K562 (cell line): ENCODE data around the gene EPC2. TPM values are rescaled to one million over a fixed set of nuclear protein-coding genes. Genes with fewer than 3 reads are reported as not detected.
A peak's percentile ranks its signal among the peaks of the same experiment; 100 is the strongest.

ENCODE experiments used
- ATAC-seq: fragments of 200-7000 bp; cut with Tn5 transposase; 3 replicates; pipeline ENCODE4 v1.9.1; 2020; ENCODE audit warnings: moderate library complexity
- BruUV-seq: library from RNA; stranded (reverse); fragments of 400-500 nt; replicated peaks from 2 replicates; lab custom pipeline; 2021; lab: Mats Ljungman, UMichigan
- CTCF ChIA-PET: fragments of 300-600 bp; formaldehyde crosslinking; extraction: SDS; loops from one replicate; lab custom pipeline; 2021; ENCODE audit warnings: low intra/inter-chr PET ratio; lab: Yijun Ruan, JAX
- POLR2A ChIA-PET: fragments of 300-600, 350-650 bp; sonication (Branson Sonifier 250); formaldehyde crosslinking; extraction: SDS; loops from one replicate; lab custom pipeline; 2021; ENCODE audit warnings: antibody characterized with exemption, inconsistent platforms; lab: Yijun Ruan, JAX
- DNase-seq, 4 experiments: peaks; one replicate each; pipeline versions ENCODE4 v3.0.0 to v3.0.0-alpha.2; 2011 to 2018; ENCODE audit warnings: low spot score in 3 of 4, mixed read lengths in 3 of 4; ENCODE audit errors: extremely low read depth in 1 of 4
- FAIRE-seq: peaks from 2 replicates; lab custom pipeline; 2011; peaks lifted over from hg19 to GRCh38; lab: Jason Lieb, UNC
- H2AFZ ChIP-seq: 2 replicates; pipeline ENCODE4 v1.6.0; 2011; ENCODE audit warnings: low read depth, low read length, control low read depth, inconsistent platforms
- H3K27ac ChIP-seq: fragments of 200-600 bp; 3 replicates; pipeline ENCODE4 v1.8.0; 2011; ENCODE audit warnings: low read depth, mild to moderate bottlenecking, control low read depth, inconsistent platforms, low read length, moderate library complexity, mixed read lengths; ENCODE audit errors: extremely low read depth
- H3K27me3 ChIP-seq, 2 experiments: fragments of 300-600 bp in 1 of 2; 2 replicates in 1 of 2; 3 replicates in 1 of 2; pipeline versions ENCODE4 v1.6.0 to v1.8.0; 2011; ENCODE audit warnings: inconsistent platforms in 2 of 2, low read length in 2 of 2, mild to moderate bottlenecking in 1 of 2, mixed read lengths in 1 of 2, moderate library complexity in 1 of 2; ENCODE audit not compliant: control insufficient read depth in 2 of 2, insufficient read depth in 2 of 2
- H3K36me3 ChIP-seq: fragments of 300-600 bp; 3 replicates; pipeline ENCODE4 v1.8.0; 2011; ENCODE audit warnings: mild to moderate bottlenecking, low read length, inconsistent platforms; ENCODE audit not compliant: control insufficient read depth, insufficient read depth
- H3K4me1 ChIP-seq, 2 experiments: fragments of 200-600 bp in 1 of 2; replicated peaks in 1 of 2; 2 replicates in 1 of 2; 3 replicates in 1 of 2; pipeline versions ENCODE4 v1.5.1 to v1.8.0; 2011; ENCODE audit warnings: inconsistent platforms in 2 of 2, low read length in 2 of 2, mild to moderate bottlenecking in 1 of 2, mixed read lengths in 1 of 2, moderate library complexity in 1 of 2; ENCODE audit not compliant: control insufficient read depth in 2 of 2, insufficient read depth in 2 of 2
- H3K4me2 ChIP-seq: 2 replicates; pipeline ENCODE4 v1.6.1; 2011; ENCODE audit warnings: low read length, control low read depth, inconsistent platforms, mixed read lengths; ENCODE audit not compliant: insufficient read depth
- H3K4me3 ChIP-seq: fragments of 200-600 bp; sonication (generic), shearing (Covaris generic); 2 replicates; pipeline ENCODE4 v1.5.1; 2016; ENCODE audit warnings: control low read depth, inconsistent platforms
- H3K79me2 ChIP-seq: fragments of 200-600 bp; 3 replicates; pipeline ENCODE4 v1.8.0; 2011; ENCODE audit warnings: low read length, inconsistent platforms; ENCODE audit not compliant: control insufficient read depth, insufficient read depth
- H3K9ac ChIP-seq, 2 experiments: 2 replicates each; pipeline versions ENCODE4 v1.6.0 to v1.6.1; 2011; ENCODE audit warnings: low read depth in 2 of 2, low read length in 2 of 2, control low read depth in 1 of 2, inconsistent platforms in 1 of 2, mild to moderate bottlenecking in 1 of 2, mixed read lengths in 1 of 2; ENCODE audit not compliant: insufficient read depth in 1 of 2
- H3K9me1 ChIP-seq: one replicate; pipeline ENCODE4 v1.6.0; 2011; ENCODE audit warnings: inconsistent platforms, mild to moderate bottlenecking, low read length, moderate library complexity; ENCODE audit not compliant: control insufficient read depth, insufficient read depth
- H3K9me3 ChIP-seq: replicated peaks from 2 replicates; pipeline ENCODE4 v1.5.1; 2011; ENCODE audit warnings: low read depth, low read length, inconsistent platforms; ENCODE audit not compliant: control insufficient read depth, insufficient read depth
- H4K20me1 ChIP-seq: replicated peaks from 2 replicates; pipeline ENCODE4 v1.6.1; 2011; ENCODE audit warnings: low read length, inconsistent platforms, mixed read lengths; ENCODE audit not compliant: control insufficient read depth, insufficient read depth
- EP300 ChIP-seq: IDR thresholded peaks from 2 replicates; pipeline ENCODE4 v1.6.1; 2012; ENCODE audit warnings: low read length, improper control_type of control experiment
- HDAC8 ChIP-seq: fragments of 450-650 bp; IDR thresholded peaks from 2 replicates; pipeline ENCODE4 v1.6.1; 2016; ENCODE audit warnings: mild to moderate bottlenecking, missing genetic modification characterization, moderate library complexity, missing compliant biosample characterization
- HNRNPK ChIP-seq: fragments of 200-400 bp; formaldehyde crosslinking; IDR thresholded peaks from one replicate; pipeline ENCODE4 v1.6.1; 2018; ENCODE audit warnings: mild to moderate bottlenecking, low read depth, low read length; ENCODE audit not compliant: poor library complexity, severe bottlenecking
- MEIS2 ChIP-seq: fragments of 450-650 bp; IDR thresholded peaks from 2 replicates; pipeline ENCODE4 v1.6.1; 2014; ENCODE audit warnings: mild to moderate bottlenecking; ENCODE audit not compliant: partially characterized antibody
- MTA1 ChIP-seq: fragments of 450-650 bp; IDR thresholded peaks from 2 replicates; pipeline ENCODE4 v1.6.1; 2017; ENCODE audit warnings: borderline replicate concordance
- MTA2 ChIP-seq: fragments of 450-650 bp; IDR thresholded peaks from 2 replicates; pipeline ENCODE4 v1.6.1; 2016; ENCODE audit warnings: low read depth
- MYBL2 ChIP-seq, 2 experiments: fragments of 450-650 bp in 1 of 2; sonication (generic) in 1 of 2; formaldehyde crosslinking in 1 of 2; IDR thresholded peaks; 2 replicates each; pipeline versions ENCODE4 v1.6.1 to v1.8.1; 2017 to 2022; ENCODE audit warnings: borderline replicate concordance in 1 of 2, inconsistent platforms in 1 of 2, low read depth in 1 of 2, mild to moderate bottlenecking in 1 of 2, missing genetic modification reagents in 1 of 2, moderate library complexity in 1 of 2
- POLR2A ChIP-seq: fragments of 450-650 bp; conservative IDR thresholded peaks from 2 replicates; pipeline ENCODE4 v1.6.1; 2016
- RAD51 ChIP-seq: fragments of 450-650 bp; IDR thresholded peaks from 2 replicates; pipeline ENCODE4 v1.7.1; 2016; ENCODE audit warnings: low read depth, mild to moderate bottlenecking, borderline replicate concordance
- STAG1 ChIP-seq: sonication (generic); formaldehyde crosslinking; IDR thresholded peaks from 2 replicates; pipeline ENCODE4 v1.5.0; 2020; ENCODE audit warnings: missing genetic modification reagents, borderline replicate concordance
- XRCC5 ChIP-seq: fragments of 200-400 bp; formaldehyde crosslinking; IDR thresholded peaks from 2 replicates; pipeline ENCODE4 v1.6.1; 2017; ENCODE audit warnings: low read depth, mild to moderate bottlenecking, low read length
- ZBTB7A ChIP-seq: IDR thresholded peaks from 2 replicates; pipeline ENCODE4 v1.6.1; 2011; ENCODE audit warnings: low read depth, mild to moderate bottlenecking, low read length, moderate library complexity, borderline replicate concordance; ENCODE audit not compliant: control insufficient read depth
- ZFPM2 ChIP-seq: fragments of 250-450 bp; sonication (Bioruptor Pico); IDR thresholded peaks from 2 replicates; pipeline ENCODE4 v1.5.1; 2022; ENCODE audit warnings: mild to moderate bottlenecking
- ZNF174 ChIP-seq: fragments of 250-450 bp; sonication (Bioruptor Pico); IDR thresholded peaks from 2 replicates; pipeline ENCODE4 v1.4.0; 2020; ENCODE audit warnings: mild to moderate bottlenecking
- ZNF197 ChIP-seq: fragments of 200-800 bp; sonication (Bioruptor generic); IDR thresholded peaks from 2 replicates; pipeline ENCODE4 v1.6.1; 2016; ENCODE audit warnings: low read depth, missing genetic modification characterization, missing compliant biosample characterization
- ZNF239 ChIP-seq: fragments of 250-450 bp; sonication (Bioruptor Pico); IDR thresholded peaks from 2 replicates; pipeline ENCODE4 v1.4.0; 2020; ENCODE audit warnings: mild to moderate bottlenecking
- ZNF324 ChIP-seq: fragments of 250-450 bp; sonication (Bioruptor Pico); IDR thresholded peaks from 2 replicates; pipeline ENCODE4 v1.4.0; 2020; ENCODE audit warnings: mild to moderate bottlenecking
- ZNF445 ChIP-seq: fragments of 250-450 bp; sonication (Bioruptor Pico); IDR thresholded peaks from 2 replicates; pipeline ENCODE4 v1.4.0; 2020; ENCODE audit warnings: low read depth, mild to moderate bottlenecking, moderate library complexity
- ZNF695 ChIP-seq: fragments of 450-650 bp; formaldehyde crosslinking; IDR thresholded peaks from 2 replicates; pipeline ENCODE4 v1.4.0; 2020; ENCODE audit warnings: mild to moderate bottlenecking, moderate library complexity
- WGBS: fragments of 100-300 bp; shearing (Covaris generic); methylation state at CpG from one replicate; pipeline ENCODE4 v1.1.6; 2016; ENCODE audit warnings: low coverage, mixed read lengths; ENCODE audit not compliant: insufficient coverage; ENCODE audit errors: missing lambda C conversion rate; 5-methylcytosine and 5-hydroxymethylcytosine counted together
- in situ Hi-C: fragments of 300-500 bp; cut with MboI; formaldehyde crosslinking; loops from 4 replicates; pipeline ENCODE4 v1.15.0; 2018; ENCODE audit warnings: inconsistent platforms, mixed read lengths
- intact Hi-C: fragments of 100-400 bp; cut with micrococcal nuclease; formaldehyde crosslinking; loops from 2 replicates; pipeline ENCODE4 v1.14.2; 2022
- polyA plus RNA-seq, 8 experiments: library from polyadenylated mRNA; depleted of rRNA in 4 of 8; stranded (reverse) in 5 of 8; unstranded in 3 of 8; fragments of >200 nt; fragmentation: Nextera tagmentation in 2 of 8; fragmentation: Illumina TruSeq in 1 of 8; extraction: Ambion mirVana in 2 of 8; extraction: Trizol in 1 of 8; gene quantifications; 2 replicates each; pipeline versions ENCODE4 v1.2.1 to v1.2.3, GENCODE V29; 2011 to 2014; ENCODE audit warnings: inconsistent platforms in 1 of 8, missing spikeins in 1 of 8
- total RNA-seq, 7 experiments: library from RNA; depleted of rRNA in 6 of 7; stranded (reverse); fragments of >200 nt in 6 of 7; fragmentation: Illumina TruSeq in 2 of 7; extraction: Trizol in 2 of 7; gene quantifications; 2 replicates each; pipeline versions ENCODE4 v1.2.1 to v1.2.3, GENCODE V29; 2011 to 2021; ENCODE audit warnings: low replicate concordance in 1 of 7
- TF ChIP-seq, protein P1 (sequence below): fragments of 450-650 bp; formaldehyde crosslinking; IDR thresholded peaks from 2 replicates; pipeline ENCODE4 v1.4.0; 2020; ENCODE audit warnings: mild to moderate bottlenecking
- TF ChIP-seq, protein P2 (sequence below): sonication (generic); formaldehyde crosslinking; IDR thresholded peaks from 2 replicates; pipeline ENCODE4 v1.8.0; 2022; ENCODE audit warnings: mild to moderate bottlenecking, missing genetic modification reagents

Gene EPC2
- total and polyA plus RNA-seq, 9 of the 15 experiments (the other 6 are each of a cell fraction or from before 2014, with no cell fraction given): 7.0 to 35.8 (median 29.1) TPM

- Histone ChIP-seq H2AFZ (peak overlapping the region; percentile 98), H3K9me3 (no peaks in the 10 kb centered on the region), H3K9ac (peak overlapping the region in 1 of 2 experiments; percentile 96; a peak in 1 of 4 replicates), H3K27me3 (peaks cover 2 to 9% of the 10 kb centered on the region in 2 experiments; a peak in 4 of 5 replicates), H4K20me1 (peaks cover 9% of the 10 kb centered on the region), H3K79me2 (peaks cover 32% of the 10 kb centered on the region), H3K9me1 (no peaks in the 10 kb centered on the region), H3K4me1 (peaks cover 14 to 24% of the 10 kb centered on the region in 2 experiments), H3K4me3 (peak overlapping the region; percentile 82), H3K27ac (no peak overlapping the region), H3K4me2 (peak overlapping the region; percentile 99), H3K36me3 (no peaks in the 10 kb centered on the region)
- no peak for FAIRE-seq
- in situ Hi-C loops (no loop called here), intact Hi-C loops (loop anchor here (5.0 to 10.0 kb wide), 2 partner anchors 169 to 921 kb away; no protein-coding TSS in a partner anchor)
- POLR2A ChIA-PET: interaction anchor here (0.5 to 1.3 kb wide), 5 partner anchors 17 to 521 kb away, joined by 3 to 4 read pairs (median 3); no protein-coding TSS in a partner anchor
- WGBS: 8% methylated on average over 5 of the region's 5 CpGs
- BruUV-seq: no TSS peak
- CTCF ChIA-PET: interaction anchor here (4.3 kb wide), 1 partner anchor 347 kb away, joined by 29 read pairs; no protein-coding TSS in a partner anchor
- DNase-seq: peak in 1 of 4 experiments; percentile 14
- no peak for ATAC-seq
- TF ChIP-seq RAD51 (no peak), STAG1 (no peak), ZNF197 (CRISPR knock-in tag) (no peak), ZNF695 (CRISPR knock-in tag) (no peak), ZNF324 (CRISPR knock-in tag) (0 out of 2 replicates have a peak, but pooled peaks have one; percentile 15), ZNF239 (CRISPR knock-in tag) (no peak), ZFPM2 (CRISPR knock-in tag) (no peak), ZNF445 (CRISPR knock-in tag) (no peak), EP300 (no peak), ZNF174 (CRISPR knock-in tag) (no peak), ZBTB7A (no peak), MEIS2 (peak; percentile 83), POLR2A (no peak), HDAC8 (tag) (no peak), MTA1 (0 out of 2 replicates have a peak, but pooled peaks have one; percentile 6), MYBL2 (IDR thresholded peaks at IDR 0.05; ENCODE audit: low read depth) (no peak), MYBL2 (CRISPR knock-in tag; IDR thresholded peaks at IDR 0.05; ENCODE audit: borderline replicate concordance) (no peak), XRCC5 (no peak), MTA2 (no peak), HNRNPK (no peak)
- TF ChIP-seq, protein P1, sequence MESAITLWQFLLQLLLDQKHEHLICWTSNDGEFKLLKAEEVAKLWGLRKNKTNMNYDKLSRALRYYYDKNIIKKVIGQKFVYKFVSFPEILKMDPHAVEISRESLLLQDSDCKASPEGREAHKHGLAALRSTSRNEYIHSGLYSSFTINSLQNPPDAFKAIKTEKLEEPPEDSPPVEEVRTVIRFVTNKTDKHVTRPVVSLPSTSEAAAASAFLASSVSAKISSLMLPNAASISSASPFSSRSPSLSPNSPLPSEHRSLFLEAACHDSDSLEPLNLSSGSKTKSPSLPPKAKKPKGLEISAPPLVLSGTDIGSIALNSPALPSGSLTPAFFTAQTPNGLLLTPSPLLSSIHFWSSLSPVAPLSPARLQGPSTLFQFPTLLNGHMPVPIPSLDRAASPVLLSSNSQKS: peak; percentile 76; the same call in 1 of the 2 replicates
- TF ChIP-seq, protein P2, sequence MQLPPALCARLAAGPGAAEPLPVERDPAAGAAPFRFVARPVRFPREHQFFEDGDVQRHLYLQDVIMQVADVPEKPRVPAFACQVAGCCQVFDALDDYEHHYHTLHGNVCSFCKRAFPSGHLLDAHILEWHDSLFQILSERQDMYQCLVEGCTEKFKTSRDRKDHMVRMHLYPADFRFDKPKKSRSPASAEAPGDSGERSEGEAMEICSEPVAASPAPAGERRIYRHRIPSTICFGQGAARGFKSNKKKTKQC (CRISPR knock-in tag): no peak
Measured at GRCh38 chr2:148643421-148643820, 1.1 kb upstream of the EPC2 start.
